K562 (cell line): Measurements from ENCODE around the gene ZNF862. TPM values are rescaled to one million over a fixed set of nuclear protein-coding genes. Genes with fewer than 3 reads are reported as not detected.

ENCODE experiments used
- ATF1 ChIP-seq, 2 experiments: fragments of 450-650 bp in 1 of 2; IDR thresholded peaks; 2 replicates each; pipeline ENCODE4 v1.6.1; 2016; ENCODE audit warnings: missing compliant biosample characterization in 1 of 2, missing genetic modification characterization in 1 of 2
- CHD4 ChIP-seq: fragments of 200-600 bp; sonication (generic); IDR thresholded peaks from 3 replicates; pipeline ENCODE4 v1.6.1; 2012; ENCODE audit warnings: low read depth, mild to moderate bottlenecking, mixed read lengths, low read length, inconsistent platforms; ENCODE audit not compliant: insufficient read depth, insufficient replicate concordance, poor library complexity, severe bottlenecking
- CREB3 ChIP-seq: fragments of 450-650 bp; conservative IDR thresholded peaks from 2 replicates; pipeline ENCODE4 v1.6.1; 2016; ENCODE audit warnings: missing genetic modification characterization, low read depth, mild to moderate bottlenecking, missing compliant biosample characterization, moderate library complexity
- CREBBP ChIP-seq: IDR thresholded peaks from one replicate; pipeline ENCODE4 v1.6.1; 2012; ENCODE audit warnings: low read depth, mild to moderate bottlenecking, control low read depth, inconsistent platforms, low read length
- CTBP1 ChIP-seq: fragments of 450-650 bp; IDR thresholded peaks from 2 replicates; pipeline ENCODE4 v1.6.1; 2016; ENCODE audit warnings: borderline replicate concordance
- DNMT1 ChIP-seq: fragments of 450-650 bp; IDR thresholded peaks from 2 replicates; pipeline ENCODE4 v1.6.1; 2016; ENCODE audit warnings: antibody characterized with exemption, mild to moderate bottlenecking
- ETS2 ChIP-seq: IDR thresholded peaks from 2 replicates; pipeline ENCODE4 v1.6.1; 2016; ENCODE audit warnings: borderline replicate concordance, missing genetic modification characterization, mild to moderate bottlenecking, moderate library complexity, missing compliant biosample characterization; ENCODE audit not compliant: poor library complexity, severe bottlenecking
- GABPB1 ChIP-seq: sonication (generic); formaldehyde crosslinking; IDR thresholded peaks from 2 replicates; pipeline ENCODE4 v1.8.0; 2022; ENCODE audit warnings: mild to moderate bottlenecking, missing genetic modification reagents
- JUNB ChIP-seq: fragments of 450-650 bp; formaldehyde crosslinking; conservative IDR thresholded peaks from 2 replicates; pipeline ENCODE4 v1.4.0; 2020; ENCODE audit warnings: mild to moderate bottlenecking
- KDM1A ChIP-seq, 2 experiments: fragments of 450-650 bp; IDR thresholded peaks; 2 replicates each; pipeline ENCODE4 v1.6.1; 2016; ENCODE audit warnings: mild to moderate bottlenecking in 2 of 2
- KLF1 ChIP-seq: fragments of 450-650 bp; IDR thresholded peaks from 2 replicates; pipeline ENCODE4 v1.6.1; 2016; ENCODE audit warnings: missing genetic modification characterization, missing compliant biosample characterization
- L3MBTL2 ChIP-seq: fragments of 450-650 bp; IDR thresholded peaks from 2 replicates; pipeline ENCODE4 v1.6.1; 2016; ENCODE audit warnings: mild to moderate bottlenecking, moderate library complexity
- LCOR ChIP-seq: sonication (generic); formaldehyde crosslinking; IDR thresholded peaks from 2 replicates; pipeline ENCODE4 v1.8.0; 2022; ENCODE audit warnings: mild to moderate bottlenecking, missing genetic modification reagents
- MCM3 ChIP-seq: fragments of 450-650 bp; IDR thresholded peaks from 2 replicates; pipeline ENCODE4 v1.6.1; 2016
- NFIC ChIP-seq: fragments of 450-650 bp; IDR thresholded peaks from 2 replicates; pipeline ENCODE4 v1.6.1; 2017; ENCODE audit warnings: mild to moderate bottlenecking, inconsistent platforms
- NR2C2 ChIP-seq, 2 experiments: fragments of 200-800 bp in 1 of 2; sonication (Bioruptor generic) in 1 of 2; sonication (generic) in 1 of 2; formaldehyde crosslinking in 1 of 2; IDR thresholded peaks; 2 replicates each; pipeline versions ENCODE4 v1.6.1 to v1.8.0; 2016 to 2022; ENCODE audit warnings: mild to moderate bottlenecking in 1 of 2, missing compliant biosample characterization in 1 of 2, missing genetic modification characterization in 1 of 2, missing genetic modification reagents in 1 of 2
- NRF1 ChIP-seq, 2 experiments: fragments of 450-650 bp; IDR thresholded peaks in 1 of 2; conservative IDR thresholded peaks in 1 of 2; 2 replicates each; pipeline ENCODE4 v1.6.1; 2014; ENCODE audit warnings: mild to moderate bottlenecking in 2 of 2
- RCOR1 ChIP-seq, 2 experiments: IDR thresholded peaks; 2 replicates each; pipeline ENCODE4 v1.6.1; 2012; ENCODE audit warnings: low read depth in 2 of 2, low read length in 2 of 2, borderline replicate concordance in 1 of 2, improper control_type of control experiment in 1 of 2
- USF1 ChIP-seq: sonication (generic); formaldehyde crosslinking; IDR thresholded peaks from 2 replicates; pipeline ENCODE4 v1.9.0; 2022; ENCODE audit warnings: mild to moderate bottlenecking, missing genetic modification reagents
- ZBTB17 ChIP-seq: fragments of 450-650 bp; formaldehyde crosslinking; IDR thresholded peaks from 2 replicates; pipeline ENCODE4 v1.4.0; 2020; ENCODE audit warnings: mild to moderate bottlenecking
- ZBTB49 ChIP-seq: sonication (generic); formaldehyde crosslinking; IDR thresholded peaks from 2 replicates; pipeline ENCODE4 v1.8.0; 2022; ENCODE audit warnings: missing genetic modification reagents, mild to moderate bottlenecking, borderline replicate concordance
- ZNF124 ChIP-seq: sonication (generic); formaldehyde crosslinking; IDR thresholded peaks from 2 replicates; pipeline ENCODE4 v1.8.1; 2022; ENCODE audit warnings: missing genetic modification reagents
- ZNF324 ChIP-seq: fragments of 250-450 bp; sonication (Bioruptor Pico); IDR thresholded peaks from 2 replicates; pipeline ENCODE4 v1.4.0; 2020; ENCODE audit warnings: mild to moderate bottlenecking
- polyA plus RNA-seq, 8 experiments: library from polyadenylated mRNA; depleted of rRNA in 4 of 8; stranded (reverse) in 5 of 8; unstranded in 3 of 8; fragments of >200 nt; fragmentation: Nextera tagmentation in 2 of 8; fragmentation: Illumina TruSeq in 1 of 8; extraction: Ambion mirVana in 2 of 8; extraction: Trizol in 1 of 8; gene quantifications; 2 replicates each; pipeline versions ENCODE4 v1.2.1 to v1.2.3, GENCODE V29; 2011 to 2014; ENCODE audit warnings: inconsistent platforms in 1 of 8, missing spikeins in 1 of 8
- total RNA-seq, 7 experiments: library from RNA; depleted of rRNA in 6 of 7; stranded (reverse); fragments of >200 nt in 6 of 7; fragmentation: Illumina TruSeq in 2 of 7; extraction: Trizol in 2 of 7; gene quantifications; 2 replicates each; pipeline versions ENCODE4 v1.2.1 to v1.2.3, GENCODE V29; 2011 to 2021; ENCODE audit warnings: low replicate concordance in 1 of 7

The ZNF862 gene
- total and polyA plus RNA-seq, 9 of the 15 experiments (the other 6 are each of a cell fraction or from before 2014, with no cell fraction given), result 1.1 to 3.9 (median 2.6) TPM

GRCh38 chr7:149854611-149855360 is 16.6 kb downstream of the ZNF862 start (continued):
- TF ChIP-seq MCM3 (no peak), NR2C2 (CRISPR knock-in tag; IDR thresholded peaks at IDR 0.05) (no peak), NR2C2 (tag; IDR thresholded peaks at IDR 0.05) (peak; percentile 94), ETS2 (tag) (no peak), CTBP1 (peak; percentile 45; the same call in 1 of the 2 replicates), RCOR1 (IDR thresholded peaks at IDR 0.05; ENCODE audit: borderline replicate concordance in 1 of 2, low read depth in 2 of 2, low read length in 2 of 2) (no peak), L3MBTL2 (peak; percentile 27; the same call in 1 of the 2 replicates), DNMT1 (no peak), KLF1 (tag) (no peak), ZNF124 (CRISPR knock-in tag) (no peak), NFIC (peak; percentile 77), CREBBP (no peak), ATF1 (CRISPR knock-in tag; IDR thresholded peaks at IDR 0.05) (no peak), ATF1 (tag; IDR thresholded peaks at IDR 0.05) (peak; percentile 23; the same call in 1 of the 2 replicates), JUNB (CRISPR knock-in tag) (no peak), USF1 (CRISPR knock-in tag) (peak; percentile 89), CHD4 (no peak), ZBTB17 (CRISPR knock-in tag) (no peak), ZNF324 (CRISPR knock-in tag) (no peak), CREB3 (tag) (no peak), ZBTB49 (no peak), NRF1 (conservative IDR thresholded peaks at IDR 0.05 in 1 of 2, IDR thresholded peaks at IDR 0.05 in 1 of 2) (peak in 1 of 2 experiments; percentile 33; a peak in 2 of 4 replicates), GABPB1 (0 out of 2 replicates have a peak, but pooled peaks have one; percentile 40), LCOR (CRISPR knock-in tag) (no peak), KDM1A (IDR thresholded peaks at IDR 0.05) (peak in 1 of 2 experiments; percentile 4; a peak in 1 of 4 replicates)
